Measurements from ENCODE around the gene EVA1C.
"Not testable (repeated sequence)": the region's sequence is repeated elsewhere in the genome, so short reads cannot be mapped to it uniquely, and the experiment has no call there.

The EVA1C gene

GRCh38 chr21:32467291-32467690 is 54.8 kb downstream of the EVA1C start:
- peak; percentile 21 for DNase-seq

GRCh38 chr21:32468681-32469111 is 56.2 kb downstream of the EVA1C start:
- peak; percentile 68 for DNase-seq

- DNase-seq, result no peak
Measured at GRCh38 chr21:32469628-32470027, 57.1 kb downstream of the EVA1C start.

- no peak for DNase-seq
Measured at GRCh38 chr21:32470206-32470605, 57.7 kb downstream of the EVA1C start.

GRCh38 chr21:32472890-32473765 is 60.6 kb downstream of the EVA1C start:
- DNase-seq, result no peak

GRCh38 chr21:32474179-32475059 is 61.9 kb downstream of the EVA1C start:
- DNase-seq, result no peak

GRCh38 chr21:32475162-32475812 is 62.8 kb downstream of the EVA1C start:
- DNase-seq, result no peak

- DNase-seq, result no peak
Measured at GRCh38 chr21:32476661-32477423, 64.3 kb downstream of the EVA1C start.

- peak; percentile 12 for DNase-seq
Measured at GRCh38 chr21:32477424-32477745, 64.9 kb downstream of the EVA1C start.

GRCh38 chr21:32481875-32482408 is 69.4 kb downstream of the EVA1C start:
- DNase-seq, result no peak

- DNase-seq, result no peak
Measured at GRCh38 chr21:32482565-32483292, 70.2 kb downstream of the EVA1C start.

GRCh38 chr21:32483293-32483595 is 70.7 kb downstream of the EVA1C start:
- DNase-seq, result no peak

GRCh38 chr21:32484706-32485380 is 72.3 kb downstream of the EVA1C start:
- no peak for DNase-seq

GRCh38 chr21:32492376-32492775 is 79.9 kb downstream of the EVA1C start:
- no peak for DNase-seq

GRCh38 chr21:32494934-32495709 is 82.6 kb downstream of the EVA1C start:
- DNase-seq, result no peak

- DNase-seq, result no peak
Measured at GRCh38 chr21:32496568-32496967, 84.1 kb downstream of the EVA1C start.

GRCh38 chr21:32499249-32500055 is 86.9 kb downstream of the EVA1C start:
- DNase-seq, result no peak

GRCh38 chr21:32503641-32504040 is 91.1 kb downstream of the EVA1C start:
- not testable (repeated sequence) for DNase-seq

GRCh38 chr21:32505767-32506166 is 93.3 kb downstream of the EVA1C start:
- not testable (repeated sequence) for DNase-seq

All from NCI-H82 (cell line).